Esophagus muscularis mucosa (tissue), 4 donors: ENCODE measurements around the gene PHLPP1. TPM values are rescaled to one million over a fixed set of nuclear protein-coding genes. Genes with fewer than 3 reads are reported as not detected.
A peak's percentile ranks its signal among the peaks of the same experiment; 100 is the strongest.

ENCODE experiments used
- DNase-seq: peaks from one replicate; pipeline ENCODE4 v3.0.0-alpha.2; 2017; ENCODE audit errors: extremely low spot score
- H3K27ac ChIP-seq, 4 donors: fragments of 200-600 bp; sonication (generic); replicated peaks in 1 of 4; 1 replicate in 3 of 4; 2 replicates in 1 of 4; pipeline ENCODE4 v1.5.1; 2016 to 2019; ENCODE audit warnings: mild to moderate bottlenecking in 1 of 4
- H3K27me3 ChIP-seq, 4 donors: fragments of 200-600 bp; sonication (generic); one replicate each; pipeline versions ENCODE4 v1.5.1 to v1.6.0; 2016 to 2019
- H3K36me3 ChIP-seq, 4 donors: fragments of 200-600 bp; sonication (generic); one replicate each; pipeline ENCODE4 v1.5.1; 2016 to 2019
- H3K4me1 ChIP-seq, 4 donors: fragments of 200-600 bp; sonication (generic); one replicate each; pipeline ENCODE4 v1.5.1; 2016 to 2019
- H3K4me3 ChIP-seq, 4 donors: fragments of 200-600 bp; sonication (generic); 1 replicate in 2 of 4; 2 replicates in 2 of 4; pipeline ENCODE4 v1.5.1; 2016 to 2019; ENCODE audit warnings: mild to moderate bottlenecking in 4 of 4, moderate library complexity in 1 of 4
- H3K9me3 ChIP-seq, 4 donors: fragments of 200-600 bp; sonication (generic); 1 replicate in 3 of 4; 2 replicates in 1 of 4; pipeline ENCODE4 v1.5.1; 2016 to 2019
- CTCF ChIP-seq, 3 experiments: fragments of 200-600 bp in 2 of 3; fragments of 450-650 bp in 1 of 3; sonication (generic) in 2 of 3; IDR thresholded peaks; one replicate each; pipeline ENCODE4 v1.5.1; 2017 to 2019; ENCODE audit warnings: antibody characterized with exemption in 3 of 3, mild to moderate bottlenecking in 2 of 3, moderate library complexity in 1 of 3
- EP300 ChIP-seq: sonication (generic); formaldehyde crosslinking; IDR thresholded peaks from one replicate; pipeline ENCODE4 v1.6.1; 2017; ENCODE audit warnings: antibody characterized with exemption
- POLR2A ChIP-seq: fragments of 450-650 bp; IDR thresholded peaks from one replicate; pipeline ENCODE4 v1.6.1; 2017; ENCODE audit warnings: antibody characterized with exemption, moderate library complexity, mild to moderate bottlenecking, low read depth
- POLR2AphosphoS5 ChIP-seq, 2 donors: sonication (generic); formaldehyde crosslinking; IDR thresholded peaks; one replicate each; pipeline ENCODE4 v1.6.1; 2017; ENCODE audit warnings: antibody characterized with exemption in 2 of 2
- WGBS: methylation state at CpG from one replicate; pipeline ENCODE4 v1.1.5; 2018; 5-methylcytosine and 5-hydroxymethylcytosine counted together
- intact Hi-C: fragments of 100-400 bp; cut with DNase I; formaldehyde crosslinking; loops from one replicate; pipeline ENCODE4 v1.15.1; 2023
- total RNA-seq, 4 donors: library from RNA; depleted of rRNA; stranded (reverse); fragments of >200 nt; gene quantifications; one replicate each; pipeline versions ENCODE4 v1.1.0 to v1.2.1, GENCODE V29; 2016

Gene PHLPP1
- total RNA-seq, 4 donors from 2014 or later: 11.6 to 23.0 (median 17.3) TPM

GRCh38 chr18:63007231-63007630 lies 291.9 kb downstream of the PHLPP1 start:
- Histone ChIP-seq H3K9me3 (no peaks in the 10 kb centered on the region), H3K4me1 (no peaks in the 10 kb centered on the region), H3K4me3 (no peak overlapping the region), H3K27me3 (no peaks in the 10 kb centered on the region), H3K36me3 (no peaks in the 10 kb centered on the region), H3K27ac (no peak overlapping the region)
- TF ChIP-seq CTCF (IDR thresholded peaks at IDR 0.05) (no peak), EP300 (no peak), POLR2A (no peak), POLR2AphosphoS5 (IDR thresholded peaks at IDR 0.05) (no peak)
- intact Hi-C loops: no loop called here
- DNase-seq: no peak
- WGBS: 89% methylated on average over 3 of the region's 3 CpGs

GRCh38 chr18:63016270-63016669 lies 300.9 kb downstream of the PHLPP1 start:
- no peak overlapping the region for H3K4me3 ChIP-seq
- H3K9me3 ChIP-seq: peaks cover 0 to 9% (median 4%) of the 10 kb centered on the region in 4 donors
- intact Hi-C loops: loop anchor here (2.0 to 5.0 kb wide), 3 partner anchors 116 to 425 kb away; no protein-coding TSS in a partner anchor
- WGBS: 2% methylated on average over 4 of the region's 4 CpGs
- no peak for DNase-seq
- no peaks in the 10 kb centered on the region for H3K4me1 ChIP-seq
- no peaks in the 10 kb centered on the region for H3K36me3 ChIP-seq
- no peaks in the 10 kb centered on the region for H3K27me3 ChIP-seq
- no peak overlapping the region for H3K27ac ChIP-seq
- TF ChIP-seq EP300 (no peak), CTCF (IDR thresholded peaks at IDR 0.05) (peak; percentile 68 to 79 (median 75))

- H3K4me1 ChIP-seq: no peaks in the 10 kb centered on the region
- no peaks in the 10 kb centered on the region for H3K27me3 ChIP-seq
- H3K9me3 ChIP-seq: peaks cover 0 to 9% (median 4%) of the 10 kb centered on the region in 4 donors
- no peak overlapping the region for H3K27ac ChIP-seq
- no peak for TF ChIP-seq EP300
- no peak for TF ChIP-seq POLR2A
- TF ChIP-seq POLR2AphosphoS5 (IDR thresholded peaks at IDR 0.05): no peak
- no peaks in the 10 kb centered on the region for H3K36me3 ChIP-seq
- DNase-seq: no peak
- no peak overlapping the region for H3K4me3 ChIP-seq
- 44% methylated on average over 2 of the region's 2 CpGs for WGBS
- intact Hi-C loops: loop anchor here (2.0 to 5.0 kb wide), 3 partner anchors 115 to 424 kb away; no protein-coding TSS in a partner anchor
Measured at GRCh38 chr18:63017076-63017475, 301.7 kb downstream of the PHLPP1 start.

GRCh38 chr18:63017977-63018376 lies 302.6 kb downstream of the PHLPP1 start:
- Histone ChIP-seq H3K4me1 (no peaks in the 10 kb centered on the region), H3K27me3 (no peaks in the 10 kb centered on the region), H3K27ac (no peak overlapping the region), H3K4me3 (no peak overlapping the region), H3K36me3 (no peaks in the 10 kb centered on the region), H3K9me3 (peaks cover 0 to 9% (median 4%) of the 10 kb centered on the region in 4 donors)
- no peak for DNase-seq
- intact Hi-C loops: loop anchor here (2.0 to 5.0 kb wide), 3 partner anchors 114 to 423 kb away; no protein-coding TSS in a partner anchor
- TF ChIP-seq EP300: no peak
- no peak for TF ChIP-seq POLR2A
- no peak for TF ChIP-seq POLR2AphosphoS5 (IDR thresholded peaks at IDR 0.05)
- TF ChIP-seq CTCF (IDR thresholded peaks at IDR 0.05): no peak

- TF ChIP-seq POLR2A: no peak
- TF ChIP-seq CTCF (IDR thresholded peaks at IDR 0.05): peak in 2 of 3 experiments; percentile 24 to 47
- WGBS: 81% methylated on average over 26 of the region's 26 CpGs
- Histone ChIP-seq H3K9me3 (peaks cover 0 to 8% (median 4%) of the 10 kb centered on the region in 4 donors), H3K27me3 (no peaks in the 10 kb centered on the region), H3K27ac (no peak overlapping the region), H3K4me1 (no peaks in the 10 kb centered on the region), H3K4me3 (no peak overlapping the region), H3K36me3 (no peaks in the 10 kb centered on the region)
- intact Hi-C loops: no loop called here
- no peak for DNase-seq
Measured at GRCh38 chr18:63022429-63023022, 307.2 kb downstream of the PHLPP1 start.
